HG02678 (cell line): ENCODE data around the gene NDUFS2.
A peak's percentile ranks its signal among the peaks of the same experiment; 100 is the strongest.

ENCODE experiments used
- ATAC-seq: cut with Tn5 transposase; IDR thresholded peaks from one replicate; pipeline ENCODE4 v1.9.1; 2021; ENCODE audit warnings: mild to moderate bottlenecking, moderate library complexity; ENCODE audit not compliant: unreplicated experiment

The NDUFS2 gene

GRCh38 chr1:161193561-161194235, 8.5 kb upstream of the NDUFS2 start:
- ATAC-seq, result no peak

- peak; percentile 66 for ATAC-seq
These were observed 7.0 kb upstream of the NDUFS2 start for GRCh38 chr1:161195171-161195570.

- ATAC-seq, result no peak
These were observed 6.1 kb upstream of the NDUFS2 start for GRCh38 chr1:161196111-161196510.

- ATAC-seq, result no peak
These were observed 5.4 kb upstream of the NDUFS2 start for GRCh38 chr1:161196521-161197451.

- no peak for ATAC-seq
These were observed 4.5 kb upstream of the NDUFS2 start for GRCh38 chr1:161197560-161198193.

GRCh38 chr1:161198194-161198896, 3.8 kb upstream of the NDUFS2 start:
- no peak for ATAC-seq

GRCh38 chr1:161198897-161199431, 3.2 kb upstream of the NDUFS2 start, which contains the start of gene ADAMTS4:
Gene ADAMTS4 (minus strand): TSS chr1:161199054. CDS start chr1:161198627, 427 bp downstream.
- ATAC-seq, result no peak

- ATAC-seq, result no peak
These were observed 2.5 kb upstream of the NDUFS2 start for GRCh38 chr1:161199506-161200139.

GRCh38 chr1:161200421-161200991, 1.7 kb upstream of the NDUFS2 start:
- no peak for ATAC-seq

- no peak for ATAC-seq
These were observed 953 bp upstream of the NDUFS2 start for GRCh38 chr1:161200992-161201835.

GRCh38 chr1:161206411-161207140, 4.4 kb downstream of the NDUFS2 start:
- no peak for ATAC-seq

- no peak for ATAC-seq
These were observed 5.0 kb downstream of the NDUFS2 start for GRCh38 chr1:161207173-161207572.

GRCh38 chr1:161209790-161210409, 7.7 kb downstream of the NDUFS2 start:
- peak; percentile 66 for ATAC-seq

GRCh38 chr1:161214369-161214768, 12.2 kb downstream of the NDUFS2 start:
- no peak for ATAC-seq

GRCh38 chr1:161215076-161215475, 12.9 kb downstream of the NDUFS2 start, which contains the start of gene FCER1G:
Gene FCER1G (plus strand): TSS chr1:161215295. CDS start chr1:161215322, 27 bp downstream.
- ATAC-seq, result no peak

- peak; percentile 92 for ATAC-seq
These were observed 15.0 kb downstream of the NDUFS2 start for GRCh38 chr1:161216945-161217712.

GRCh38 chr1:161217831-161218230, 15.7 kb downstream of the NDUFS2 start:
- no peak for ATAC-seq
